ENCODE results near the gene PNKP. TPM values are rescaled to one million over a fixed set of nuclear protein-coding genes. Genes with fewer than 3 reads are reported as not detected.
A peak's percentile ranks its signal among the peaks of the same experiment; 100 is the strongest.

The PNKP gene
- total and polyA plus RNA-seq, 9 of the 15 experiments (the other 6 are each of a cell fraction or from before 2014, with no cell fraction given), result 2.8 to 85.4 (median 25.3) TPM

- no peak for TF ChIP-seq ZNF354B (CRISPR knock-in tag; IDR thresholded peaks at IDR 0.05)
- TF ChIP-seq MGA (IDR thresholded peaks at IDR 0.05), result 0 out of 2 replicates have a peak, but pooled peaks have one; percentile 44
- TF ChIP-seq KAT8 (IDR thresholded peaks at IDR 0.05; ENCODE audit: low read depth), result no peak
- no peak for TF ChIP-seq ZEB2 (IDR thresholded peaks at IDR 0.05)
- TF ChIP-seq CREB1 (IDR thresholded peaks at IDR 0.05), result no peak
- TF ChIP-seq CREB1 (CRISPR knock-in tag; IDR thresholded peaks at IDR 0.05), result no peak; the same call in 1 of the 2 replicates
- no peak for TF ChIP-seq KLF10 (CRISPR knock-in tag; IDR thresholded peaks at IDR 0.05)
Observed at GRCh38 chr19:49849433-49850220, 17.7 kb downstream of the PNKP start (continued).
